ENCODE data around the gene IL25.
"Not testable (repeated sequence)": the region's sequence is repeated elsewhere in the genome, so short reads cannot be mapped to it uniquely, and the experiment has no call there.

DNA sequence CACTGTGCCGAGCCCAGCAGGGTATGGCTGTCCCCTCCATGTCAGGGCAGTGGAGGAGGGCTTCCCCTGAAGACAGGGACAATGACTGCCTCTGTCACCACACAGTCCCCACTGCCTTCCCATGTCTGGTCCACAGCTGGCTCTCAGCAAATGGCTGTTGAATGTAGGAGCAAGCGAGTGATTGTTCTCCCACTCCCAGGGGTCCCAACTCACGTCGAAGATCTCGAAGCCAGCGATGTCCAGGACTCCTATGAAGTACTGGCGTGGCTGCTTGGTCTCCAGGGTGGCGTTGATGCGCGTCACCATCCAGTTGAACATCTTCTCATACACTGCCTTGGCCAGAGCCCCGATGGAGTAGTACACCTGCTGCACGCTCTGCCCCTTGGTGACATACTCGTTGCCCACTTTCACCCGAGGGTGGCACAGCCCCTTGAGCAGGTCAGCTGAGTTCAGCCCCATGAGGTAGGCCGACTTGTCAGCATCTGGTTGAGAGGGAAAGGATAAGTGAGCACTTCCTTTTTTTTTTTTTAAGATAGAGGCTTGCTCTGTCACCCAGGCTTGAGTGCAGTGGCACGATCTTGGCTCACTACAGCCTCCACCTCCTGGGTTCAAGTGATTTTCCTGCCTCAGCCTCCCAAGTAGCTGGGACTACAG, 28.0 kb downstream of the IL25 start:
- TF ChIP-seq, protein P1, sequence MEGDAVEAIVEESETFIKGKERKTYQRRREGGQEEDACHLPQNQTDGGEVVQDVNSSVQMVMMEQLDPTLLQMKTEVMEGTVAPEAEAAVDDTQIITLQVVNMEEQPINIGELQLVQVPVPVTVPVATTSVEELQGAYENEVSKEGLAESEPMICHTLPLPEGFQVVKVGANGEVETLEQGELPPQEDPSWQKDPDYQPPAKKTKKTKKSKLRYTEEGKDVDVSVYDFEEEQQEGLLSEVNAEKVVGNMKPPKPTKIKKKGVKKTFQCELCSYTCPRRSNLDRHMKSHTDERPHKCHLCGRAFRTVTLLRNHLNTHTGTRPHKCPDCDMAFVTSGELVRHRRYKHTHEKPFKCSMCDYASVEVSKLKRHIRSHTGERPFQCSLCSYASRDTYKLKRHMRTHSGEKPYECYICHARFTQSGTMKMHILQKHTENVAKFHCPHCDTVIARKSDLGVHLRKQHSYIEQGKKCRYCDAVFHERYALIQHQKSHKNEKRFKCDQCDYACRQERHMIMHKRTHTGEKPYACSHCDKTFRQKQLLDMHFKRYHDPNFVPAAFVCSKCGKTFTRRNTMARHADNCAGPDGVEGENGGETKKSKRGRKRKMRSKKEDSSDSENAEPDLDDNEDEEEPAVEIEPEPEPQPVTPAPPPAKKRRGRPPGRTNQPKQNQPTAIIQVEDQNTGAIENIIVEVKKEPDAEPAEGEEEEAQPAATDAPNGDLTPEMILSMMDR (IDR thresholded peaks at IDR 0.05) = not testable (repeated sequence)
- TF ChIP-seq POLR2AphosphoS5, POLR2A, EP300 (IDR thresholded peaks at IDR 0.05): not testable (repeated sequence)
